Stimulated activated memory B cell treated with anti-CD40 and anti-IgM and Interleukin-4, amounts not matched to agents 10 μg/mL and 1 μg/mL and 100 μg/mL, for 72 hours (primary cell): ENCODE data around the gene BTBD9.

Experiments
- ATAC-seq: fragments of 150-1000 bp; cut with Tn5 transposase; 2 replicates; pipeline ENCODE4 v1.10.0; 2021
- H3K27ac Mint-ChIP-seq: one replicate; pipeline ENCODE4 v1.8.0; 2022; ENCODE audit warnings: mild to moderate bottlenecking, mixed read lengths
- H3K27me3 Mint-ChIP-seq: one replicate; pipeline ENCODE4 v1.8.0; 2022; ENCODE audit warnings: mixed read lengths
- H3K36me3 Mint-ChIP-seq: one replicate; pipeline ENCODE4 v1.8.0; 2022; ENCODE audit warnings: mixed read lengths
- H3K4me1 Mint-ChIP-seq: one replicate; pipeline ENCODE4 v1.8.0; 2022; ENCODE audit warnings: mixed read lengths
- H3K4me3 Mint-ChIP-seq: one replicate; pipeline ENCODE4 v1.8.0; 2022; ENCODE audit warnings: mild to moderate bottlenecking, moderate library complexity, mixed read lengths
- H3K9me3 Mint-ChIP-seq: one replicate; pipeline ENCODE4 v1.8.0; 2022; ENCODE audit warnings: mixed read lengths

BTBD9 gene

DNA sequence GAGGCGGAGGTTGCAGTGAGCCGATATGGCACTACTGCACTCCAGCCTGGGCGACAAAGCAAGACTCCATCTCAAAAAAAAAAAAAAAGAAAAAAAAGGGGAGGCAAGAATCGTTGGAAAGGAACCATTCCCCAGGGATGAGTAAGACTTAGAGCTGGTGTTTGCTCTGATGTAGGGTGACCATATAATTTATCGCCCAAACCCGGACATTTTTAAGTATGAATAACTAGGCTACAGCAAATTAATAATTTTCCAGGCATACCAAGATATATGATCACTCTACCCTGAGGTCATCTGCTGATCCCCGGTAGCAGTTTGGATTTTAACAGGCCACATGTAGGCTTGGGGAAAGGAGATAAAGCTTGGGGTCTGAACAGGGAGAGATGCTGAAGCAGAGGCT lies 260.9 kb downstream of the BTBD9 start:
- no peak for ATAC-seq
- H3K36me3 Mint-ChIP-seq: no peaks in the 10 kb centered on the region
- H3K27ac Mint-ChIP-seq: no peak overlapping the region
- no peaks in the 10 kb centered on the region for H3K9me3 Mint-ChIP-seq
- no peak overlapping the region for H3K4me3 Mint-ChIP-seq
- peaks cover 14% of the 10 kb centered on the region for H3K4me1 Mint-ChIP-seq
- no peaks in the 10 kb centered on the region for H3K27me3 Mint-ChIP-seq

DNA sequence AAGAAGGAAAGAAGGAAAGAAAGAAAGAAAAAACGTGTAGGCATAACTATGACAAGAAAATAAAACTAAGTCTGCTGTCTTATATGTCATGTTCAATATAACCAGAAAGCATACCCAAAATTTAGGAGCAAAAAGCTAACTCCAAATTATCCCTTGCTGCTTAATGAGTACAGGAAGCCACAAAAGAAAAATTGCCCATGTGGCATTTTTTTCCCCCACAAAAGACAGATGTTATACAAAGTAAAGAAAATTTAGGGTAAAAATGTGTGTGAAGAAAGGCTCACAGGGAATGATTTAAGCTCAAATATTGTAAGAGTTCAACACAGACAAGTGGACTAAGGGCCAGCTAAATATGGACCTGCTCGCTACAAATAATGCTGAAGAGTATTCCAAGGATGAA lies 263.8 kb downstream of the BTBD9 start:
- no peaks in the 10 kb centered on the region for H3K27me3 Mint-ChIP-seq
- H3K9me3 Mint-ChIP-seq: no peaks in the 10 kb centered on the region
- no peak overlapping the region for H3K27ac Mint-ChIP-seq
- H3K4me3 Mint-ChIP-seq: no peak overlapping the region
- no peak for ATAC-seq
- H3K4me1 Mint-ChIP-seq: peaks cover 7% of the 10 kb centered on the region
- no peaks in the 10 kb centered on the region for H3K36me3 Mint-ChIP-seq

DNA sequence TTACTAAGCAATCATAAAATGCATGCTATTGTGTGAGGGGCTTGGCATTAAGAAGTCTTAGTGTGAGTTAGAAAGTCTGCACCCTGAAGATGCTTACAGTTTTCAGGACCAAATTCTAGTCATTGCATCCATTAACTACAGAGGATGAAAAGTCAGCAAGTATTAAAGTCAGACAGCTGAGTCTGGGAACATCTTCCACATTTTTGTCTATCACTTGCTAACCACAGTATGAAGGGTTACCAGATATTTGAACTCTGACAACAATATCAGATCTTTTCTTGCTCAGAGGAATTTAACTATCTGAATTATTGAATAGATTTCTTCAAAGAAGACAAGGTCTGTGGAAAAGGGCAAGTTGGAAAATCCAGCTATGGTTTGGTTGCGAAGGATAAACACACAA lies 264.4 kb downstream of the BTBD9 start:
- H3K4me3 Mint-ChIP-seq: no peak overlapping the region
- no peaks in the 10 kb centered on the region for H3K27me3 Mint-ChIP-seq
- ATAC-seq: no peak
- no peaks in the 10 kb centered on the region for H3K36me3 Mint-ChIP-seq
- H3K4me1 Mint-ChIP-seq: peaks cover 1% of the 10 kb centered on the region
- H3K9me3 Mint-ChIP-seq: no peaks in the 10 kb centered on the region
- H3K27ac Mint-ChIP-seq: no peak overlapping the region

DNA sequence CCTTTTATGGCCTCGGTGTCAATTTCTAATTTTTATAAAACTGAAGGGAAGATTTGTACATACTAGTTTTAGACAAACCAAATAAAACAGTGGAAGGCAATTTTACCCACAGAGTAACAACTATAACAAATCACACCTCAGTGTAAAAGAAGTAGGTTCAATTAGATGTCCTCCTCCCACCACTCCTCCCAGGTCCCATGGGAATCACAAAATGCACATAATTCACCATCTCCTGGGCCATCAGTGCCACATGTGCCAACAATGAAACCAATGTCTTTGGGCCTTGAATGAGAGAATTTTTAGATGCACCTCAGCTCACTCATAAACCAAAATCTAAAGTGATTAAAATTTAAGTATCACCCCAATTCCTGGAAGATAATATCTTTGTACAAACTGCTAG lies 267.8 kb downstream of the BTBD9 start:
- ATAC-seq: no peak
- no peak overlapping the region for H3K27ac Mint-ChIP-seq
- H3K9me3 Mint-ChIP-seq: no peaks in the 10 kb centered on the region
- H3K27me3 Mint-ChIP-seq: no peaks in the 10 kb centered on the region
- H3K36me3 Mint-ChIP-seq: peaks cover 12% of the 10 kb centered on the region
- H3K4me3 Mint-ChIP-seq: no peak overlapping the region
- H3K4me1 Mint-ChIP-seq: no peaks in the 10 kb centered on the region

DNA sequence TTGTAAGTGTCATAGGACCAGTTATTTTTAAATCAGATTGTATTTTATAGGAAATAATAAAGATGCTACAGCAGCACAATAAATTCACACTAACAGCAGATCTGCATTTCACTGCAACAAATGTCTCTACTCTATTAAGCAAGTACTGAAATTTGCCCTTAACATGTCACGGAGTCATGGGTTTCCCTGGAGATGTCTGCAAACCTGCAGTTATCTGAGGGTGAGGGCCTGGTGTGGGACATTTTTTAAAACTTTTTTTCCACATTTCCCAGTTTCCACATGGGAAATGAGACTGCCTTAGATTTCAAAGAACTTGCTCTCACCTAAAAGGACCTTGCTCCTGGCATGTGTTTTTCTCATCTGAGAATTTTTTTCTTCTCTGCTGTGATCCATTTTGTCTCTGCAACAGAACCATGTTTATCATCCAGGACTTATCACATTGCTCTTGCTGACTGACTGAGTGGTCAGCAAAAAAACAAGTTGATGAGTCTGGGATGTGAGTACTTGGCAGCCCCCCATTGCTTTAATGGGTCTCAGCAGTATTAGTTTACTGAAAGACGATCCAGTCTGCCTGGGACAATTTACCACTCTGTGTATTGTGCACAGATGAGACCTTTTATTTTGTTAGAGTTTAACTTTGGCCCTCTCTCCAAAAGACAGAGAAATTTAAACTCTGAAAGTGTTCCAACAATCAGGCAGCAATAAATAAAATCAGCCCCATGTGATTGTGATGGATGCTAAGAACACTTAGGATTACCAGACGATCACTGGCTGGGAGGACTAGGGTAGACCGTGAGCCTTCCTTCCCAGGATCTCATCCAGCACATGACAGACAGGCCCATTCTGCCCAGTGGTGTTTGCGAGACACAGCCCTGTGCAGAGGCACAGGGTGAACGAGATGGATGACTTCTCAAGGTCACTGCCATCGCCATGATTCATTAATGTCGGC lies 268.8 kb downstream of the BTBD9 start:
- no peak overlapping the region for H3K27ac Mint-ChIP-seq
- H3K27me3 Mint-ChIP-seq: no peaks in the 10 kb centered on the region
- H3K9me3 Mint-ChIP-seq: no peaks in the 10 kb centered on the region
- H3K4me3 Mint-ChIP-seq: no peak overlapping the region
- no peak for ATAC-seq
- no peaks in the 10 kb centered on the region for H3K4me1 Mint-ChIP-seq
- peaks cover 12% of the 10 kb centered on the region for H3K36me3 Mint-ChIP-seq

DNA sequence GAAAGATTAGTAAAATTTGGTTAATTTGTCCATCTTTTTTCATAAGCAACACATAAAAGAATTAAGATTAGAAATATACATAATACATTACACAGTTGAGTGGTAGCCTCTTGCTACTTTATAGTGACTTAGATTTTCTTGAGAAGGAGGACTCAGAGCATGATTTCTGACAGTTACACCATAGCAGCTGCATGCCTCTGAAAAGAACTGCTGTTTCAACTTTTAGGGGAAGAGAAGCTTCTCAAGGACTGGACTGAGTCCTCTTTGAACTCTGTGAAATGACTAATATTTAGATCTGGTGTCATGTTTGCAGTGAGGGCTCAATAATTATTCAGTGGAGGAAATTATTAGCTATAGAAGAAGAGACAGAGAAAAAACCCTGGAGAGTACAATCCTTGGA lies 272.5 kb downstream of the BTBD9 start:
- Mint-ChIP-seq H3K4me1 (no peaks in the 10 kb centered on the region), H3K9me3 (no peaks in the 10 kb centered on the region), H3K27me3 (no peaks in the 10 kb centered on the region), H3K4me3 (no peak overlapping the region), H3K36me3 (peaks cover 20% of the 10 kb centered on the region), H3K27ac (no peak overlapping the region)
- ATAC-seq: no peak

DNA sequence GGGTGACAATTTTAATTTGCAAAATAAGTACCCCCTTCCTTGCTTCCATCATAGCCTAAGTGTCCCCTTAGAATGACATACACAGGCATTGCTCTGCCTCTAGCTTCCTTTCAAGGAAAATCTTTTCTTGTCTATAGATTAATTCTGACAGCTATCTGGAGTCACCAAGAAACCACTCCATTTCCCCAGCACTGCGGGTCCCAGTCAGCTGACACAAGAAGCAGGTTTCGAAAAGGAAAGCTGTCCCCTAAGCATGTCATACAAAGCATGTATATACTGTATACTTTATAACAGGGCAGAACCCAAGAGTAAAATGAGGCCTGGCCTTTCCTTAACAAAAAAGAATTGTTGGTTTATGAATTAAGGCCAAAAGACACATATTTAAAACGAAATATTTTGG lies 273.5 kb downstream of the BTBD9 start:
- Mint-ChIP-seq H3K9me3 (no peaks in the 10 kb centered on the region), H3K27me3 (no peaks in the 10 kb centered on the region)

DNA sequence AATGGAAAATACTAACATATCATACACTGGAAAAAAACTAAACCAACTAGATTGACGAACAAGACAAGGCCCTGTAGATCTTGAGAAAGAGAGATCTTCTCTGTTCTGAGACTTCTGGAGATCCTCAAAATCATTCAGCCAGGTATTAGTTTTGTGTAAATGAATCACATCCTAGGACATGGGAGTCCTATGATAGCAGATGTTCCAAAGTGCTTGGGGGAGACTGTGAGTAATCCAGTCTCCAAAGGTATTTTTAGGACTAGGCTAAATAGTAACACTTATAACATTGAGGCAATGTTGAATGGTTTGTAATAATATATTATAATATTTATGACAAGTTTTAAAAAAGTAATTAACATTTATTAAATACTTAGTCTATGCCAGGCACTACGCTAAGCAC lies 275.0 kb downstream of the BTBD9 start:
- Mint-ChIP-seq H3K27me3 (no peaks in the 10 kb centered on the region), H3K4me1 (no peaks in the 10 kb centered on the region), H3K36me3 (peaks cover 20% of the 10 kb centered on the region), H3K27ac (no peak overlapping the region), H3K4me3 (no peak overlapping the region), H3K9me3 (no peaks in the 10 kb centered on the region)
- ATAC-seq: no peak

More for the DNA sequence above, 273.5 kb downstream of the BTBD9 start:
- no peaks in the 10 kb centered on the region for H3K4me1 Mint-ChIP-seq
- ATAC-seq: no peak
- H3K4me3 Mint-ChIP-seq: no peak overlapping the region
- peaks cover 20% of the 10 kb centered on the region for H3K36me3 Mint-ChIP-seq
- no peak overlapping the region for H3K27ac Mint-ChIP-seq

DNA sequence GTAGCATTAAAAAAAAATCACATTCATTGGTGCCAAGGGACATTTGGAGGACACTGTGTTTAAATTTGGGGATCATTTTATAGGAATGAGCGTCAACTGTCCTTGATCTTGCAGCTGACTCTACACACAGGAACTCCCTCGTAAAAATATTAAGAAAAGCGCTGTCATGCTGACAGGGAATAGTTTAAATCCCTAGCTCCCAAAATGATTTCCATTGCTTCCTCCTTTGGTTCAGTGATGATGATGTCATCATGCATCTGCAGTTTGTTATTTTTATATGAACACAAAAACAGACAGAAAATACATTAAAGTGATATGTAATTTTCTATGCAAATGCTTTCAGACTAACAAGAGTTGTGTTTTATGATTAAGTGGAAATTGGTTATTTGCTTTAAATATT lies 275.6 kb downstream of the BTBD9 start:
- no peaks in the 10 kb centered on the region for H3K4me1 Mint-ChIP-seq
- no peak for ATAC-seq
- no peak overlapping the region for H3K27ac Mint-ChIP-seq
- no peak overlapping the region for H3K4me3 Mint-ChIP-seq
- H3K9me3 Mint-ChIP-seq: no peaks in the 10 kb centered on the region
- no peaks in the 10 kb centered on the region for H3K27me3 Mint-ChIP-seq
- H3K36me3 Mint-ChIP-seq: peaks cover 16% of the 10 kb centered on the region

DNA sequence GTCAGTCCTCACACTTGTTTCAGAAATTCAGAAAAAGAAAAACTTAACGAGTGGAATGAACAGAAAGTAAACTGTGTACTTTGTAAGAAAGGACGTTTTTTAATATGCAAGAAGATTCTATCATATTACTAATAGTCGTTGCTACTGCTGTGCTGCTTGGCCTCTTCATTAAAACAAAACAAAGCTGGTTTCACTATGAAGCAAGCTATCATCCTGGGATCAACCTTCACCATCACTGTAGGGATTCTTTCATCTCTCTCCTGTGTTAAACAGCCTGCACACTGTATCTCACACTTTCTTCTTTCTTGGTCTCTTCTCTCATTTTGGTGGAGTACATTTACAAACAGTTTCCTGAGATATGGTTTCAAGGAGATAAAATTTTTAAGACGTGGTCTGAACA lies 284.2 kb downstream of the BTBD9 start:
- peaks cover 13% of the 10 kb centered on the region for H3K36me3 Mint-ChIP-seq
- H3K27me3 Mint-ChIP-seq: no peaks in the 10 kb centered on the region
- H3K27ac Mint-ChIP-seq: peak overlapping the region; percentile 41
- no peaks in the 10 kb centered on the region for H3K9me3 Mint-ChIP-seq
- no peak for ATAC-seq
- H3K4me3 Mint-ChIP-seq: no peak overlapping the region
- H3K4me1 Mint-ChIP-seq: peaks cover 54% of the 10 kb centered on the region

DNA sequence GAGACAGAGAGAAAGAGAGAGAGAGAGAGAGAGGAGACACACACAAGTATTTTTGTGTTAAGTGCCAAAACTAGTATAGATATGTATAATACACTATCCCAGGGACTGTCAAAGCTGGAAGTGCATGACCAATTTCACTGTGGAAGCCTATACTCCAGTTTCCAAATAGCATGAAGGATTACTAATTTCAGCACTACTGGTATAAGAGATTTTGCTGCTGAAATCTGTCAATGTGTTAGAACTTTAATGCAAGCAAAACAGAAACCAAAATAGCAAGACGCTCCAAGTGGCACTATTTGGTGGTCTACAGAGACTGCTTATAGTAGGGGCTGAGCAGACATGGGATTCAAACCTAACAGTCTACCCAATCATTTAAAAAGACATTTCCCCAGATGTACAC lies 284.8 kb downstream of the BTBD9 start:
- Mint-ChIP-seq H3K9me3 (no peaks in the 10 kb centered on the region), H3K27me3 (no peaks in the 10 kb centered on the region), H3K4me1 (peaks cover 54% of the 10 kb centered on the region), H3K36me3 (peaks cover 13% of the 10 kb centered on the region), H3K4me3 (peak overlapping the region; percentile 42), H3K27ac (peak overlapping the region; percentile 41)
- ATAC-seq: peak; percentile 36

DNA sequence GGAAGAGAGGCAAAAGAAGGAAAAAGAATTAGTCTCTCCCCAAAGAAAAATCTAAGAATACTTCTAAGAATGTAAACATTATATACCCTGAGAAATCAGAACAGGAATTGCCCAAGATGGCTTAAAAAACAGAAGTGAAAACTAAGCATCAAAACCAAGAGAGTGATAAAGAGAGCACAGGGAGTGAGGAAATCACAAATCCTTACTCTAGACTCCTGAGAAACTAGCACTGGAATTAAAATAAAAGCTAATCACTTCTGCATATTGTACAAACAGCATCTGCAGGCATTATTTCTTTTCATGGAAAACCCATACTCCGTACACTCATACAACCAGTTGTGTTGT lies 285.7 kb downstream of the BTBD9 start:
- no peaks in the 10 kb centered on the region for H3K27me3 Mint-ChIP-seq
- peak overlapping the region; percentile 9 for H3K4me3 Mint-ChIP-seq
- H3K27ac Mint-ChIP-seq: no peak overlapping the region
- H3K4me1 Mint-ChIP-seq: peaks cover 54% of the 10 kb centered on the region
- H3K9me3 Mint-ChIP-seq: no peaks in the 10 kb centered on the region
- peak; percentile 43 for ATAC-seq
- peaks cover 13% of the 10 kb centered on the region for H3K36me3 Mint-ChIP-seq

DNA sequence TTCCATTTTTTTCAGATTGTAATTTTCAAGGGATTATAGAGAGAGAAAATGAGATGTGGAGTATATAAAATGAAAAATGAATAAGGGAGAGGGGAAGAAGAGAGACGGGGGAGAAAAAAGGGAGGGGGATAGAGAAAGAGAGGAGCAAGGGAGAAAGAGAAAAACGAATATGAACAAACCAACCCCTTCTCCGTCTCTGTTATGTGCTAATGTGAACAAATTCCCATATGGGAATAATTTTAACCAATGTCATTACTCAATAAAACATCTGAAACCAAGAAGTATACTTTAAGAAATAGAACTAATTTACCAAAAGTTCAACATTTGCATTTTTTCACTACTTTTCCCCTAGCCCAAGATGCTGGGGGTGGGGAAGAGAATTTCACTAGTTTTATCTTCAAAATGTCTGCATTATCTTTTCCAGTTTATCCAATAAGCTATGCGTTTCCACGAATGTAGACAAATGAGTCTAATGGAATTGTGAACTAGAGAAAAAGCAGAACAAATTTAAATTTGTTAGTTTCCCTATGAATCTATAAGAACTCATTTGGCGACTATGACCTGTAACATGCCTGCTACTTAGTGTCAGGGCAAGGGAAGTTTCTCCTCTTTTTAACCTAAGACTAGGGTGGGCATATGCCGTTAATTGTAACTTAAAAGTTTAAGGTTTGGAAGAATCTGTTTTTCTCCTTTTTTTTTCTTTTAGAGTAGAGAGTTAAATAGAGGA lies 286.3 kb downstream of the BTBD9 start:
- H3K4me1 Mint-ChIP-seq: peaks cover 54% of the 10 kb centered on the region
- H3K27me3 Mint-ChIP-seq: no peaks in the 10 kb centered on the region
- peak overlapping the region; percentile 46 for H3K4me3 Mint-ChIP-seq
- no peak overlapping the region for H3K27ac Mint-ChIP-seq
- no peaks in the 10 kb centered on the region for H3K9me3 Mint-ChIP-seq
- peak; percentile 66 for ATAC-seq
- H3K36me3 Mint-ChIP-seq: peaks cover 13% of the 10 kb centered on the region

DNA sequence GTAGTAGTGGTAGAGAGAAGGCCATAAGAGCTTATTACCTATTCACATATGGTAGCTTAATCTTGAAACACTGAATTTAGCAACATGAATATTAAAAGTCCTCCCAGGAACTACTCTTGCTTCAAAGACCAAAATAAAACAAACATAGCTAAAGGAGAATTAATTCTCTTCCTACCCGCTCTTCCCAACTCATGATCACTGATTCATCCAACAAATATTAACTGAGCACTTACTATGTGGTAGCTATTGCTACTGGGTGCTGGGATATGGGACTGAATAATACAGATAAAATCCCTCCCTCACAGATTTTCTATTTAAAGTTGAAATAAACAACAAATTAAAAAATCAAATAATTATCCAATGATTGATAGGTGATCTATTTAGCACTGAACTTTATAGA lies 287.1 kb downstream of the BTBD9 start:
- Mint-ChIP-seq H3K9me3 (no peaks in the 10 kb centered on the region), H3K27ac (no peak overlapping the region), H3K4me3 (no peak overlapping the region), H3K36me3 (peaks cover 4% of the 10 kb centered on the region), H3K27me3 (no peaks in the 10 kb centered on the region), H3K4me1 (peaks cover 46% of the 10 kb centered on the region)
- ATAC-seq: no peak

DNA sequence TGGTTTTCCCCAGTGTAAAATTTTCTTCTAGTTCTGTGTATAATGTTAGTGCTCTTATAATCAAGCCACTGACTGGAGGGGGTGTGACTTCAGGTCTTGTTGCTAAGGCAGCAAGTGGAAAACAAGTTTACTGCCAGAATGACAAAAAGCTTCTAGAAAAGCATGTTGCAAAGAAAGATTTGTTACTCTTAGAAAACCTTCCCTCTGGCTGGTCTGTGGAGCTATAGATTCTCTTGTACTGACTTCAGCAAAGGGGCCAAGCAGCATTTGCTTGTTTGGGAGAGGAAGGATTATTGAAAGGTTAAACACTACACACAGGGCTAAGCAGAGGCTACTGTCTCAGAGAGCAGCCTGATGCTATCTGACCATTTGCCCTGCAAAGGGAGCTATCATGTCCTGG lies 288.8 kb downstream of the BTBD9 start:
- Mint-ChIP-seq H3K27me3 (no peaks in the 10 kb centered on the region), H3K4me1 (peaks cover 32% of the 10 kb centered on the region), H3K9me3 (no peaks in the 10 kb centered on the region), H3K27ac (no peak overlapping the region), H3K4me3 (no peak overlapping the region), H3K36me3 (peaks cover 5% of the 10 kb centered on the region)
- no peak for ATAC-seq

DNA sequence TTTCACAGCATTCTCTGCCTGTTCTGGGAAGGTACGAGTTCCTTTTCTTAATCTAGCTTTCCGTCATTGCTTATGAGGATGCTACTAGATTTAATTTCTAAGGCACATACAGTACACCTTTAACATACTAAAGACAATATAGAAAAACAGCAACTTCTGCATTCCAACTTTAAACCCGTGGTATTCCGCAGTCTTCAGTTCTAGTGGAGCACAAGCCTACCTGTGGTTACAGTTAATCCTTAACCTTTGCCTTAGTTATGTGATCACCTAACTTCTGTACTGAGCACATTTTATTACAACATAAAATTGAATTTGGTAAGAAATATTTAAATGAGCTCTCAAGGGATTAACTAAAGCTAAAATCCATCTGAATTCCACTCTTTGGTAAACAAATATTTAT lies 289.5 kb downstream of the BTBD9 start:
- Mint-ChIP-seq H3K36me3 (peaks cover 10% of the 10 kb centered on the region), H3K27me3 (no peaks in the 10 kb centered on the region), H3K4me3 (no peak overlapping the region), H3K4me1 (peaks cover 24% of the 10 kb centered on the region), H3K9me3 (no peaks in the 10 kb centered on the region), H3K27ac (no peak overlapping the region)
- no peak for ATAC-seq
